ENCODE results near the gene ACVRL1. TPM values are rescaled to one million over a fixed set of nuclear protein-coding genes. Genes with fewer than 3 reads are reported as not detected.
"Not testable (repeated sequence)": the region's sequence is repeated elsewhere in the genome, so short reads cannot be mapped to it uniquely, and the experiment has no call there.

The ACVRL1 gene
- total RNA-seq, 1 donor from 2014 or later: not detected

DNA sequence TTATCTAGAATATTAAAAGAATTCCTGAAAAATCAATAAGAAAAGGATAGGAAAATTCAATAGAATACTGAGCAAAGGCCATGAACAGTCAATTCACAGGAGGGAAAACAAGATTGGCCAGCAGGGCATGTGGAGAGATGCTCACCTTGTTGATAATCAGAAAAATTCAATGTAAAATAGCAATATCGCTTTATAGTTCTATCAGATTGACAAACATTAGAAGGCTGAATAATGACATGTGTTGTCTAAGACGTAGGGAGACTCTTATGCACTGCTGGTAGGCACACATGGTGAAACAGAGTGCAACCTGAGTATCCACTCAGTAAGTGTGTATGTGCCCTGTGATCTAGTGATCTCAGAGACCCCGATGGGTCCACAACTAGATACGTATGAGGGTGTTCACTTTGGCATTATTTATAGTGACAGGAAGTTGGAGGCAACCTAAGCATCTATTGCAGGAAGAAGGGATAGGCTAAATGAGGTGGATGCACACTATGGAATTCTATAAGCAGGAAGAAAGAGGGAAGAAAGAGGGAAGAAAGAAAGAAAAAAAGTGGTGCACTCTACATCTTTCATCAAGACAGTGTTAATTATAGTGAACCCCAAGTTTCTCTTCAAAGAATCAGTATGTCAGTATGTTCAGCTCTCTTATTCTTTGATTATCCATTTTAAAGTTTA lies 23.2 kb upstream of the ACVRL1 start:
- Mint-ChIP-seq H3K4me1 (ENCODE audit: unreplicated experiment) (peaks cover 8% of the 10 kb centered on the region), H3K4me3 (ENCODE audit: unreplicated experiment) (no peak overlapping the region), H3K9me3 (ENCODE audit: unreplicated experiment) (no peaks in the 10 kb centered on the region), H3K27ac (ENCODE audit: unreplicated experiment) (no peak overlapping the region), H3K27me3 (ENCODE audit: unreplicated experiment) (peaks cover 2% of the 10 kb centered on the region), H3K36me3 (ENCODE audit: unreplicated experiment) (no peaks in the 10 kb centered on the region)
- TF ChIP-seq, protein P1, sequence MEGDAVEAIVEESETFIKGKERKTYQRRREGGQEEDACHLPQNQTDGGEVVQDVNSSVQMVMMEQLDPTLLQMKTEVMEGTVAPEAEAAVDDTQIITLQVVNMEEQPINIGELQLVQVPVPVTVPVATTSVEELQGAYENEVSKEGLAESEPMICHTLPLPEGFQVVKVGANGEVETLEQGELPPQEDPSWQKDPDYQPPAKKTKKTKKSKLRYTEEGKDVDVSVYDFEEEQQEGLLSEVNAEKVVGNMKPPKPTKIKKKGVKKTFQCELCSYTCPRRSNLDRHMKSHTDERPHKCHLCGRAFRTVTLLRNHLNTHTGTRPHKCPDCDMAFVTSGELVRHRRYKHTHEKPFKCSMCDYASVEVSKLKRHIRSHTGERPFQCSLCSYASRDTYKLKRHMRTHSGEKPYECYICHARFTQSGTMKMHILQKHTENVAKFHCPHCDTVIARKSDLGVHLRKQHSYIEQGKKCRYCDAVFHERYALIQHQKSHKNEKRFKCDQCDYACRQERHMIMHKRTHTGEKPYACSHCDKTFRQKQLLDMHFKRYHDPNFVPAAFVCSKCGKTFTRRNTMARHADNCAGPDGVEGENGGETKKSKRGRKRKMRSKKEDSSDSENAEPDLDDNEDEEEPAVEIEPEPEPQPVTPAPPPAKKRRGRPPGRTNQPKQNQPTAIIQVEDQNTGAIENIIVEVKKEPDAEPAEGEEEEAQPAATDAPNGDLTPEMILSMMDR (IDR thresholded peaks at IDR 0.05): no peak
- no peak for DNase-seq (ENCODE audit: extremely low spot score, unreplicated experiment)

DNA sequence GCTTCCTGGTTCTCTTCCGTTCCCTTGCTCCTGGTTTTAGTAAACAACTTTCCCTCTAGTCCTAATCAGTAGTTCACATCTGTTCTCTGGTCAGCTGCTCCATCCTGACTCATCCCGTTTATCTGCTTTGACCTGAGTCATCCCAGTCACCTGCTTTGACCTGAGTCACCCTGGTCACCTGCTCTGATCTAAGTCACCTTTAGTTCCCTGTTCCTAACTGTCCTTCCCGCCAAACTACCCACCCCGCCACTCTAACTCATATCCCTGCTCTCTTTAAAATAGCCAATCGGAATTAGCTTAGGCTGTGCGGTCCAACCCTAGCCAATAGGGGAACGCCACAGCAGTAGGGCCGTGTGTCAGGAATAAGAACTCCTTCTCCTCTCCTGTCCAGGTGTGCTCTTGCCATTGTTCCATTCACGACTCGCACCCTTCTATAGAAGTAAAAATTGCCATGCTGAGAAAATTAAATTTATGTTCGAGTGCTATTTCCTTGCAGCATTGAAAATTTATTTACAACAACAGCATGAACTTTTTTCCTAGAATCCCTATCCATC lies 22.6 kb upstream of the ACVRL1 start:
- no peaks in the 10 kb centered on the region for H3K36me3 Mint-ChIP-seq (ENCODE audit: unreplicated experiment)
- no peaks in the 10 kb centered on the region for H3K27me3 Mint-ChIP-seq (ENCODE audit: unreplicated experiment)
- DNase-seq (ENCODE audit: extremely low spot score, unreplicated experiment): no peak
- peaks cover 8% of the 10 kb centered on the region for H3K4me1 Mint-ChIP-seq (ENCODE audit: unreplicated experiment)
- no peak overlapping the region for H3K4me3 Mint-ChIP-seq (ENCODE audit: unreplicated experiment)
- no peak overlapping the region for H3K27ac Mint-ChIP-seq (ENCODE audit: unreplicated experiment)
- TF ChIP-seq, protein P1 (IDR thresholded peaks at IDR 0.05): no peak
- no peaks in the 10 kb centered on the region for H3K9me3 Mint-ChIP-seq (ENCODE audit: unreplicated experiment)

DNA sequence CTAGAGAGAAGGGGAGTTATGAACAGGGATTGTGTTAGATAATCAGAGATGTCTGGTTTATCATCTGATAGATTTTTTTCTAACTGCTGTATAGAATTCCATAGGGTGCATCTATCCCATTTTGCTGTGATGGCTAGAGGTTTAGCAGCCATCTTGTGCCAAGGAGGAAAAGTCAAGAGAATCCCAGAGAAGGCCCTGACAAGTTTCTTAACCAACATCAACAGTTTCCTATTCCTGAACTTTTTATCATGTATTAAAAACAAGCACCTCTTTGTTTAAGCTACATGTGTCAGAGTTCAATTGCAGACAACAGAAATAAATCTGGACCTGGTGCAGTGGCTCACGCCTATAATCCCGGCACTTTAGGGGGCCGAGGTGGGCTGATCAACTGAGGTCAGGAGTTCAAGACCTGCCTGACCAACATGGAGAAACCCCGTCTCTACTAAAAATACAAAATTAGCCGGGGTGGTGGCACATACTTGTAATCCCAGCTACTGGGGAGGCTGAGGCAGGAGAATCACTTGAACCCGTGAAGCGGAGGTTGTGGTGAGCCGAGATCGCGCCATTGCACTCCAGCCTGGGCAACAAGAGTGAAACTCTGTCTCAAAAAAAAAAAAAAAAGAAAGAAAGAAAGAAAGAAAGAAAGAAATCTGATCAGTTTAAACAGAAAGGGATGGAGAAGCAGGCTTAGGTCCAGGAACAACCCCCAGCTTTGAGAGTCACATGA lies 21.8 kb upstream of the ACVRL1 start:
- H3K9me3 Mint-ChIP-seq (ENCODE audit: unreplicated experiment); H3K36me3 Mint-ChIP-seq (ENCODE audit: unreplicated experiment); DNase-seq (ENCODE audit: extremely low spot score, unreplicated experiment); H3K4me1 Mint-ChIP-seq (ENCODE audit: unreplicated experiment); H3K4me3 Mint-ChIP-seq (ENCODE audit: unreplicated experiment); H3K27me3 Mint-ChIP-seq (ENCODE audit: unreplicated experiment): not testable (repeated sequence)
- peak overlapping the region; percentile 78 for H3K27ac Mint-ChIP-seq (ENCODE audit: unreplicated experiment)

DNA sequence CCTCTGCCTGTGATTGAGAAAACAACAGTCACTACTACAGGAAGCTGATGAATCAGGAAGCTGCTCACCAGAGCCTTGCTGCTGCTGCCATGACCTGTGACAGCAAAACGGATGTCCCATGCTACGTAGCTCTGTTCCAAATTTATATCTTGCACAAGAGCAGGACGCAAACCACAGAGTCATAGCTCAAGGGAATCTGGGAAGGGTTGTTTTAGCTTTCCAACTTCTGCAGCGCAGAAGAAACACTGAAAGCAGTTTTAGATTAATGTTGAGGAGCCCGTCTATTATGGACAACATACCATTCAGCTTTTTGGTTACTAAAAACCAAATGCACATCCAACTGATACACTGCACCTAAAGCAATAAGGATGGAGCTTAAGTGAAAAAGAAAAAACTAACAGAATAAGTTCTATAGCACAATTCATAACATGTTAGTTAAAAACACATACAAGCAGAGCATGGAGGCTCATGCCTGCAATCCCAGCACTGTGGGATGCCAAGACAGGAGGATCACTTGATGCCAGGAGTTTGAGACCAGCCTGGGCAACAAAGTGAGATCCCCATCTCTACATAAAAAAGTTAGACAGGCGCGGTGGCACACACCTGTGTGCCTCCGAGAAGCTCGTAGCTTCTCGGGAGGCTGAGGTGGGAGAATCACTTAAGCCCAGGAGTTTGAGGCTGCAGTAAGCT lies 21.1 kb upstream of the ACVRL1 start:
- DNase-seq (ENCODE audit: extremely low spot score, unreplicated experiment): no peak
- TF ChIP-seq, protein P1 (IDR thresholded peaks at IDR 0.05): no peak
- peak overlapping the region; percentile 78 for H3K27ac Mint-ChIP-seq (ENCODE audit: unreplicated experiment)
- H3K27me3 Mint-ChIP-seq (ENCODE audit: unreplicated experiment): no peaks in the 10 kb centered on the region
- peaks cover 8% of the 10 kb centered on the region for H3K4me1 Mint-ChIP-seq (ENCODE audit: unreplicated experiment)
- no peaks in the 10 kb centered on the region for H3K9me3 Mint-ChIP-seq (ENCODE audit: unreplicated experiment)
- H3K4me3 Mint-ChIP-seq (ENCODE audit: unreplicated experiment): no peak overlapping the region
- no peaks in the 10 kb centered on the region for H3K36me3 Mint-ChIP-seq (ENCODE audit: unreplicated experiment)

DNA sequence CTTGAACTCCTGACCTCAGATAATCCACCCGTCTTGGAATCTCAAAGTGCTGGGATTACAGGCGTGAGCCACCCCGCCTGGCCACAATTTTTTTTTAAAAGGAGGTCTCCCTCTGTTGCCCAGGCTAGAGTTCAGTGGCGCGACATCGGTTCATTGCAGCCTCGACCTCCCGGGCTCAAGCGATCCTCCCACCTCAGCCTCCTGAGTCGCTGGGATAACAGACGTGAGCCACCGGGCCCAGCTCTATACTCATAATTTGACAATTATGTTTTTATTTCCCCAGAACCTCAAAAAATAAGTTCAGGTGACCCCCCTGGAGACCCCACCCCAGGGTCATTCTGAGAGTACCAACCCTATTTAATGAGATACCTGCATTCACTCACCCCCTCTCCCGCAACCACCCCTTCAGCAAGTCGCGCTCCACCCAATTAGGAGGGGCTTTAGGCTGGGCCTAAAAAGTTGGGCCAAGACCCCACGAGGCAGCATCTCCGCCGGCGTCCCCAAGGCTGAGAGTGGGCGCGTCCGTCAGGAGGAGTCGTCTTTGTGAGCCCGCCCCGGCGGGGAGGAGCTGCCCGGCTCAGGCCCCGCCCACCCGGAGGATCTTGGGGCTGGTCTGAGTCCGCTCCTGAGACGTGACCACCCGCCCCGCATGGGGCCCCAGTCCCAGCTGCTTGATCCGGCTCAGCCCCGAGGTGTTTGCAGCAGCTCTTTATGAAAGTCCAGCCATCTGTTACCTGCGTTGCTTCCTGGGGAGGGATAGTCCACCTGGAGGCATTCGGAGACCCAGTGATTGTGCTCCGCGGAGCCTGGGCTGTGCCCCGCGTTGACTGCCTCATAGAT lies 19.6 kb upstream of the ACVRL1 start, which contains the start of gene ANKRD33:
Gene ANKRD33, plus strand, starts transcription at position 628 of the 840 bp plus-strand sequence. Its CDS starts 84 bp downstream, at position 712.
- Mint-ChIP-seq H3K9me3 (ENCODE audit: unreplicated experiment) (no peaks in the 10 kb centered on the region), H3K36me3 (ENCODE audit: unreplicated experiment) (no peaks in the 10 kb centered on the region), H3K27ac (ENCODE audit: unreplicated experiment) (no peak within 1 kb of the TSS), H3K4me3 (ENCODE audit: unreplicated experiment) (no peak within 1 kb of the TSS), H3K4me1 (ENCODE audit: unreplicated experiment) (peaks cover 8% of the 10 kb centered on the region), H3K27me3 (ENCODE audit: unreplicated experiment) (no peaks in the 10 kb centered on the region)
- TF ChIP-seq, protein P1 (IDR thresholded peaks at IDR 0.05): no peak
- no peak for DNase-seq (ENCODE audit: extremely low spot score, unreplicated experiment)

Data from osteocyte (in vitro differentiated cells).